Activated effector memory CD4-positive, alpha-beta T cell treated with Interleukin-2 at 50 U/mL for 16 hours (primary cell): ENCODE data around the gene KISS1R.

Experiments used
- DNase-seq: peaks from one replicate; pipeline ENCODE4 v3.0.0-alpha.2; 2020

Gene KISS1R

DNA sequence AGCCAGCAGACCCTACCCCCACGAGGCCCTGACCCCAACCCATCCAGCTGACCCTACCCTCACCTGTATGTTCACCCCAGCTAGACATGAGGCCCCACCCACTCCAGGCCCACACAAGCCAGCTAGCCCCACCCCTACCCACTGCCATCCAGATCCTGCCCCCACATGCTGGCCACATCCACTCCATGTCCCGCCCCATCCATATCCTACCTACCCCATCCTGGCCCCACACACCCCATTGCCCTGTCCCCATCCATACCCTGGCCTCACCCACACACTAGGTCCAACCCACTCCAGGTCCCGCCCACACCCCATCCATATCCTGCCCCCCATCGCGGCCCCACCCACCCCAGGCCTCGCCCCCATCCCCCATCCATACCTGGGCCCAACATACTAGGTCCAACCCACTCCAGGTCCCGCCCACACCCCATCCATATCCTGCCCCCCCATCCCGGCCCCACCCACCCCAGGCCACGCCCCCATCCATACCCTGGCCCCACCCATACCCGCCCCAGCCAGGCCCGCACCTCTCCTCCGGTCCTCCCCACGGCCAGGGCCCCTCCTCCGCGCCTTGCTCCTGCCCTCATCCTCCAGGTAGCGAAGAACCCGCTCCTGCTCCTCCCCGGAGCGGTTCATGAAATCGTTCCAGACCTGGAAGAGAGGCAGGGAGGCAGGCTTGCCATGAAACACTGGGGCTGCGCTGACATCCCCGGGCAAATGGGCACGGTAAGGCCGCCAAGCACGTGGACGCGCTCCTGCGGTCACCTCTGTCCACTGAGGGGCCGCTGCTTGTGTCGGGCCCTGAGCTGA lies 16.6 kb upstream of the KISS1R start:
- no peak for DNase-seq

DNA sequence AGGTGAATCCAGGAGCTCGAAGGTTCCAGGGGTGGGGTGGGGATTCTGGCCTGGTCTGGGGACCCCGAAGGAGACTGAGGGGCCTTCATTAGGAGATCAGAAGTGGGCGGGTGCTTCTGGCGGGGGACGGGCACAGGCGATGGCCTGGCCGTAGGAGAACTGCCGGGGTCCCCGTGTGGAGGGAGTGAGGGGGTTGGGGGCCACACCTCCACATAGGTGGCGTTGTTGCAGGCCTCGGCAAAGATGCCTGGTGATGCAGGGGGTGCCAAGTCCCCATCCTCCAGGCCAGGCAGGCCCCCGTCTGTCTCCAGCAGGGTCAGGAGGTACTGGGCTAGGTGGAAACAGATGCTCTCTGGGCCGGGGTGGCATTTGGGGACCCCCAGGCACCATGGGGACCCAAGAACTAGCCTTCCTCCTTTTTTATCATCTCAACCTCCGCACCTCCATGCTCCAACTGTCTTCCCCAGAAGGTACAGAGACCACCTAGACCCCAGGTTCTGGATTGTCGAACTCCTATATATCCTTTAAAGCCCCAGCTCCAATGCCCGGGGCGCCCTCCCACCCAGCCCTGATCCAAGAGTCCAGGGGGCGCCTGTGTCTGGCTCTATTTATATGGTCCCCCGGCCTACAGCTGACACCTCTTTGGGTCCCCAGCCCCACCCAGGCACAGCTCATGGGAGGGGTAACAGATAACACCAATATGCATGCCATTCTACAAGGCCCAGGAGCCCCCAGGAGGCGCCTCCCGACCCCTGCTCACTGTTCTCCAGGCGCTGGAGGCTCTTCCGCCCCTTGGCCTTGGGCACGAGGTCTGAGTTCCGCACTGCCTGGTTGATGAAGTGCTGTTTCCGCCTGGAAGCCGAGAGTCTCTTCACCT lies 15.7 kb upstream of the KISS1R start:
- no peak for DNase-seq

DNA sequence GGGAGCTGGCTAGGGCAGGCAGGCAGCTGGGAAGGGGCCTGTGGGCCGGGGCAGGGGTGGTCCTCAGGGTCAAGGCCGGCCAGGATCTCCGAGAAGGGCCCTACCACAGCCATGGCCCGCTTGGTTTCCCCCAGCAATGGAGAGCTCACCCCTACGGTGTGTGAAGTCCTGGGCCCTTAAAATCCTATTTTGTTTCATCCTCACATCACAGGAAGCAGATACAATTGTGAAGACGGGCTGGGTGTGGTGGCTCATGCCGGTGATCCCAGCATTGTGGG lies 15.1 kb upstream of the KISS1R start:
- no peak for DNase-seq

DNA sequence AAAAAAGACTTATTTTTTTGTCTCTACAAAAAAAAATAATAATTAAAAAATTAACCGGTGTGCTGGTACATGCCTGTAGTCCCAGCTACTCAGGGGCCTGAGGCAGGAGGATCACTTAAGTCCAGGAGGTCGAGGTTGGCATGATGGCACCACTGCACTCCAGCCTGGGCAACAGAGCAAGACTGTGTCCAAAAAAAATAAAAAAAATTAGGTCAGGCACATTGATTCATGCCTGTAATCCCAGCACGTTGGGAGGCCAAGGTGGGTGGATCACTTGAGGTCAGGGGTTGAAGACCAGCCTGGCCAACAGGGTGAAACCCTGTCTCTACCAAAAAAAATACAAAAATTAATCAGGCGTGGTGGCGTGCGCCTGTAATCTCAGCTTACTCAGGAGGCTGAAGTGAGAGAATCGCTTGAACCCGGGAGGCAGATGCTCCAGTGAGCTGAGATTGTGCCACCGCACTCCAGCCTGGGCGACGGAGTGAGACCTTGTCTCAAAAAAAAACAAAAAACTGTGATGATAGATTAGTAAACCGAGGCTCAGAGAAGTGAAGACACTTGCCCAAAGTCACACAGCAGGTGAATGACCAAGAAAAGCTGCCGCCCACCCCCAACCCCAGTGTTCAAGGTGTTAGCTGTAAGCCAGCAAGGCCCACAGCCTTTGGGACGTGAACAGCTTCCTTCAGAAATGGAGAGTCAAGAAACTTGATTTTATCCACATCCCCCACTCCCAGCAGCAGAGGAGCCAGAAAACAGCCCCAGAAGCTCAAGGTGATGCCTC lies 14.5 kb upstream of the KISS1R start:
- no peak for DNase-seq

DNA sequence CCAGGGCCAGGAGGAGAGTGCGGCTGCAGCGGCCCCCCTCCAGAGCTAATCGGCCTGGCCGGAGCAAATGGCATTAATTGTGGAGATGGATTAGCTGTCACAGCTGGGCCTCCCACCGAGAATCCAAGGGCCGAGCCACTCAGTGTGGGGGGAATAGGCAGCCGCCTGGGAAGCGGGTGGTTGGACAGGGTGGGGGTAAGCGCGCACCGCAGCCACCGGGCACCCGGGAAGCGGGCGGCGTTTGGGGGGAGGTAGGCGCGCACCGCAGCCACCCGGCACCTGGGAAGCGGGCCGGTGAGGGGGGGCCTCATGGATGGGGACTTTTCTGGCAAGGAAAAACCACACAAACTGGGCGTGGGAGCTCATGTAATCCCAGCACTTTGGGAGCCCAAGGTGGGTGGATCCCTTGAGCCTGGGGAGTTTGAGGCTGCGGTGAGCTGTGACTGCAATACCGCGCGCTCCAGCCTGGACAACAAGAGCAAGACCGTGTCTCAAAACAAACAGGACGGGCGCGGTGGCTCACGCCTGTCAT lies 13.8 kb upstream of the KISS1R start:
- DNase-seq: no peak

DNA sequence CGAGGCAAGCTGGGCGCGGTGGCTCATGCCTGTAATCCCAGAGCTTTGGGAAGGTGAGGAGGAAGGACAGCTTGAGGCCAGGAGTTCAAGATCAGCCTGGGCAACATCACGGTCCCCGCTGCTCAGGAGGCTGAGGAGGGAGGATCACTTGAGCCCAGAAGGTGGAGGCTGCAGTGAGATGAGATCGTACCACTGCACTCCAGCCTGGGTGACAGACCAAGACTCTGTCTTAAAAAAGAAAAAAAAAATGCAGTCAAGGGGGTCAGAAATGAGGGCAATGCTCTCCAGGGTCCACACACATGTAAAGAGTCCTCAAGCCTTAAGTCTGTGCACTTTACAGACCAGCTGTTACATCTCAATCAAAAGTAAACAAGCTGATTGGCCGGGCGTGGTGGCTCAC lies 12.6 kb upstream of the KISS1R start:
- no peak for DNase-seq

DNA sequence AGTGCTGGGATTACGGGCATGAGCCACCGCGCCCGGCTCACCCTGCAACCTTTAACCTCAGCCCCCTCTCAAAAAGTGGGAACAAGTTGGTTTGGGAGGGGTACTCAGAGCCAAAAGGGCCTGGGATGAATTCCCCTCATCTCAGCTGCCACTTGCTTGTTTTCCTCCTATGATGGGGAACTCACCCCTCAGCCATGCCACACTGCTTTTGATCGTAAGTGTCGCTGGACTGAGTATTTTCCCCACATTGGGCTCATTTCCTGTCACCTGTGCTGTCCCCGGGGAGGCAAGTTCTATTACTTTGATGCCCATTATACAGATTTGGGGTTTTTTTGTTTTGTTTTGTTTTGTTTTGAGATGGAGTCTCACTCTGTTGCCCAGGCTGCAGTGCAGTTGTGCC lies 10.7 kb upstream of the KISS1R start:
- DNase-seq: no peak

DNA sequence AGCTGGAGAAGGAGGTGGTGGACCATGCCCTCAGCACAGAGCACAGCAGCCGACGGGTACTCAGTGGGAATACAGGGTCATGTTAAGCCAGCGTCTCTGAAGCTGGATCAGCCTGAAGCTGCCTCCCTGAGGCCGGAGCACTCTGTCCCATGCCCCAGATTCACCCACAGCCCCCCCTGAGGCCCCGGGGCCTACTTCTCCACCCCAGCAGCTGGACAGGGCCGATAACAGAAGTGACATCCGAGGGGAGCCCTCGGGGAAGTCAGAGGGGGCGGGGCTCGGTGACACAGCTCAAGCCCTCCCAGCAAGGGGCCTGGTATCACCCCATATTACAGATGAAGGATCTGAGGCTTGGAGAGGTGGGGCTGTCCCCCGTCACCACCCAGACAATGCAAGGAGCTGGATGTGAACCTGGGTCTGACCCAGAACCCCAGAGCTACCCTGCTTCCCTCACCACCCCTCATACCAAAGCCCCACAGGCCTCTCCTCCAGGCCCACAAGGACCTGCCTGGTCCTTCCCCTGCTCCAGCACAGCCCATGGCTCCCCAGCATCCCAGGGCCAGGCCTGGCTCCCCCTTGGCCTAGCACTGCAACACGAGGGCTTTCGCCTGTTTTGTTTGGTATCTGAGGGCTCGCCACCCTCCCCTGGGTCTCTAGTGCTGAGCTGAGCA lies 9.8 kb upstream of the KISS1R start:
- DNase-seq: no peak

DNA sequence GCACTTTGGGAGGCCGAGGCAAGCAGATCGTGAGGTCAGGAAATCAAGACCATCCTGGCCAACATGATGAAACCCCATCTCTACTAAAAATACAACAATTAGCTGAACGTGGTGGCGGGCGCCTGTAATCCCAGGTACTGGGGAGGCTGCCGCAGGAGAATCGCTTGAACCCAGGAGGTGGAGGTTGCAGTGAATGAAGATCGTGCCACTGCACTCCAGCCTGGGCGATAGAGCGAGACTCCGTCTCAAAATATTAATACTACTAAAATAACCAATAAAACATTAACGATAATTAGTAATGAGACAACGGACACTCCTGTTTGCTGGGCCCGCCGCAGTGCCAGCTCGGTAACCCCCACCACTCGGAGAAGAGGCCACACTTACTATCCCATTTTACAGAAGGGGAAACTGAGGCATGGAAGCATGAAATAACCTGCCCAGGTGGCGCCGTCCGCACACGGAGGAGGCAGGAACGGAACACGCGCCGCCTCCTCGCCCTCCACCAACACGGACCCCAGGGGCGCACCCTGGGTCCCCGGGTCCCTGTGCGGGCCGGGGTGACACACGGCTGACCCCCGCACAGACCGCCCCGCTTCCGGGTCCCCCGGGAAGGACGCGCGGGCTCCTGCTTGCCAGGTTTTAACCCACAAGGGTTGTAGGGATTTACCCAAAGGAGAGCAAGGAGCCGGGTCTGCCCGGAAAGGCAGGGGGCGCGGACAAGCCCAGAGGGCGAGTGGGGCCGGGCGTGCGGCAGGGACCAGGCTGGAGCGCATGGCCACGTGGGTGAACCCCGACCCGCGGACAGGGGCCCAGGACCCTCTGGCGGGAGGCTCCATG lies 5.7 kb upstream of the KISS1R start:
- DNase-seq: no peak

DNA sequence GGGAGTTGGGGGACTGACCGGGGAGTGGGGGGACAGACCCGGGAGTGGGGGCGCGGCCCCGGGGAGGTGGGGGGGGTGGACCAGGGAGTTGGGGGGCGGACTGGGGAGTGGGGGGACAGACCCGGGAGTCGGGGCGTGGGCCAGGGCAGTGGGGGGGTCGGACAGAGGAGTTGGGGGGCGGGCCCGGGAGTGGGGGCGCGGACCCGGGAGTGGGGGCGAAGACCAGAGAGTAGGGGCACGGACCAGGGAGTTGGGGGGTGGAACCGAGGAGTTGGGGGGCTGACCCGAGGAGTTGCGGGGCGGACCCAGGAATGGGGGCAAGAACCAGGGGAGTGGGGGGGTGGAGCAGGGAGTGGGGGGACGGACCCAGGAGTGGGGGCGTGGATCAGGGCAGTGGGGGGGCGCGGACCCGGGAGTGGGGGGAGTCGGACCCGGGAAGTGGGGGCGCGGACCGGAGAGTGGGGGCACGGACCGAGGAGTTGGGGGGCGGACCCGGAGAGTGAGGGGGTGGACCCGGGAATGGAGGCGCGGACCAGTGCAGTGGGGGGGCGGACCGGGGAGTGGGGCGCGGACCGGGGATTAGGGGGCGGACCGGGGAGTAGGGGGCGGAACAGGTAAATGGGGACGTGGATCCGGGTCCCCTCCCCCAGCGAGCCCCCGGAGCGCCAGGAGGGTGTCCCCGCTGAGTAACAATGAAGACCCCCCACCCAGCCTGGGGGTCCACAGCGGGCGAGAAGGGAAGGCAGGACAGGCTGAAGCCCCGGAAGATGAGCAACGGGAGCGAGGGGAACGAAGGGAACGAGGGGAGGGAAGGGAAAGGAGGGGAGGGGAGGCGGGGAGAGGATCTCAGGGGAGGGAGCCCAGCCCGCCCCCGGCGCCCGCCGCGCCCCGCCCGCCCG lies 4.7 kb upstream of the KISS1R start:
- no peak for DNase-seq

DNA sequence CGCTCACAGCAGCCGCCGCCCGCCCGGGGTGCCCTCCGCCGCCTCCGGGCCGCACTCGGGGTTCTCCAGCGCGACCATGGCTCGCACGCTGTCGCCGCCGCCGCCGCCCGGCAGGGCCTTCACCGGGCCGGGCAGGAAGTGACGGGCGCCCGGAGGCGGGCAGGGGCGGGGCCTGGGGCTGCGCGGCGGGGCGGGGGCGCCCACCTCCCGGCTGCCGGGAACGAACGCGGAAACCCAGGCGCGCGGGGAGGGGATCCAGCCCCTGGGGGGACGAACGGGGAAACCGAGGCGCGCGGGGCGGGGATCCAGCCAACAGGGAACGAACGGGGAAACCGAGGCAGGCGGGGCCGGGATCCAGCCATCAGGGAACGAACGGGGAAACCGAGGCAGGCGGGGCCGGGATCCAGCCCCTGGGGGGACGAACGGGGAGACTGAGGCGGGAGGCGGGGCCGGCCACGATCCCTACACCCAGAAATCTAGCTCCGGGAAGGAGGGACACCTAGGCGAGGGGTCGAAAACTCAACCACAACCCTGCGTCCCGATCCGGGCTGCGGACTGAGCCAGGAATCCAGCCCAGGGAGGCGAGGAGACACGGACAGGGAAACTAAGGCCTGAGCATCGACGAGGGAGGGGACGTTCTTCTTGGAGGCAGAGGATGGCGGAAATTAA lies 3.9 kb upstream of the KISS1R start, which contains the start of gene R3HDM4:
Gene R3HDM4 (minus strand): TSS at position 140 of the 669 bp plus-strand sequence. CDS start 62 bp downstream, at position 78.
- DNase-seq: peak; percentile 80

DNA sequence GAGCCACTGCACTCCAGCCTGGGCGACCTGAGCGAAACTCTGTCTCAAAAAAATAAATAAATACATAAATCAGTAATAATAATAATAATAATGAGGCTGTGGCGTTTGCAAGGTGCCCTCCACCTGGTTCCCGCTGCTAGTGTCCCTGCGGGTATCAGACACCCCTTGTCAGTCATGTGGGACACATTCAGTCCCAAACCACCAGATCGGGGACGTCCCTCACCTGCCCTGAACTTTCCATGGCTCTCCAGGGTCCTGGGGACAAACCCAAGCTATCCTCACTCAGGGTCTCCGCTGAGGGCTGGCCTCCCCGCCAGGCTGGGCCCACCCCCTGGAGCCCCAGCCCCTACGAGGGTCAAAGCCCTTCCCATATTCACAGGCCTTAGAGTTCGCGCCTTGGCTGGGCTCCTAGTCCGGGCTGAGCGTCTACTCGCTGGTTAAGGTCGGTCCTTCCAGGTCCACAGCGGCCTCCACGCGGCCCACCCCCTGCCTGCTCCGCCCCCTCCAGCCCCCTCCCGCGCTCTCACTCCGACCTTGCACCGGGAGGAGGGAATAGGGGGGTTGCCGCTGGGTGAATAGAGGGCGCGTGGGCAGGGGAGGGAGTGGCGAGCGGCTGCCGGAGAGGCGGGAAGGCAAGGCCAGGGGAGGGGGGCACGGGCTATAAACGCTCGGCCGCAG lies 349 bp upstream of the KISS1R start:
- no peak for DNase-seq

DNA sequence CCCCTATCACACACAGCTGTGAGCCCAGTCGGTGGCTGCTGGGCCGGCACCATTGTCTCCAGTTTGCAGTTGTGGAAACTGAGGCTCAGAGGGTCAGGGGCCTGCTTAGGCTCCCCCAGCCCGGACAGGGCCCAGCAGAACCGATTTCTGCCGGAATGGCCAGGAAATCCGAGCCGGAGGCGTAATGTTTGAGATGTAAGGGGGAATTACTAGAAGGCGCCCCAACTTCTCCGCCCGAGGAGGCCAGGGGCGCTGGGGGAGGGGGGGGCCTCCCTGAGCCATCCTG lies 962 bp downstream of the KISS1R start:
- DNase-seq: no peak

DNA sequence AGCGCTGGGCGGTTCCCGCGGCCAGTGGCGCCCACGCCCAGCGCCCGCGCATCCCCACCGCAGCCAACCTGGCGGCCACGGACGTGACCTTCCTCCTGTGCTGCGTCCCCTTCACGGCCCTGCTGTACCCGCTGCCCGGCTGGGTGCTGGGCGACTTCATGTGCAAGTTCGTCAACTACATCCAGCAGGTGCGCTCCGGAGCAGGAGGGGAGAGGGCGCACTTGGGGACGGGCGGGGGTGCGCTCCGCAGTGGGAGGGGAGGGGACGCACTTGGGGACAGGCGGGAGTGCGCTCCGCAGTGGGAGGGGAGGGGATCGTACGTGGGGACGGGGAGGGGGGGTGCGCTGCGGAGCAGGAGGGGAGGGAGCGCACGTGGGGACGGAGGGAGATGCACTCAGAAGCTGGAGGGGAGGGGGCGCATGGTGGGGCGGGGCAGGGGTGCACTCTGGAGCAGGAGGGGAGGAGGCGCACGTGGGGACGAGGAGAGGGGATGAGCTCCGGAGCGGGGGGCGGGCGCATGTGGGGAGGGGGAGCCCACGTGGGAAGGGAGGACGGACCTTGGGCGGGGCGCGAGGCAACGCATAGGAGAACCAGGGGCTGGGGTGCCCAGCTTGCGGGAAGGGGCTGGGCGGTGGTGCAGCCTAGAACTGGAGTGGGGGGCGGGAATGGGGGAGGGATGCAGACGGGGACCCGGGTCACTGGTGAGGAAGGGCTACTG lies 1.5 kb downstream of the KISS1R start:
- no peak for DNase-seq

DNA sequence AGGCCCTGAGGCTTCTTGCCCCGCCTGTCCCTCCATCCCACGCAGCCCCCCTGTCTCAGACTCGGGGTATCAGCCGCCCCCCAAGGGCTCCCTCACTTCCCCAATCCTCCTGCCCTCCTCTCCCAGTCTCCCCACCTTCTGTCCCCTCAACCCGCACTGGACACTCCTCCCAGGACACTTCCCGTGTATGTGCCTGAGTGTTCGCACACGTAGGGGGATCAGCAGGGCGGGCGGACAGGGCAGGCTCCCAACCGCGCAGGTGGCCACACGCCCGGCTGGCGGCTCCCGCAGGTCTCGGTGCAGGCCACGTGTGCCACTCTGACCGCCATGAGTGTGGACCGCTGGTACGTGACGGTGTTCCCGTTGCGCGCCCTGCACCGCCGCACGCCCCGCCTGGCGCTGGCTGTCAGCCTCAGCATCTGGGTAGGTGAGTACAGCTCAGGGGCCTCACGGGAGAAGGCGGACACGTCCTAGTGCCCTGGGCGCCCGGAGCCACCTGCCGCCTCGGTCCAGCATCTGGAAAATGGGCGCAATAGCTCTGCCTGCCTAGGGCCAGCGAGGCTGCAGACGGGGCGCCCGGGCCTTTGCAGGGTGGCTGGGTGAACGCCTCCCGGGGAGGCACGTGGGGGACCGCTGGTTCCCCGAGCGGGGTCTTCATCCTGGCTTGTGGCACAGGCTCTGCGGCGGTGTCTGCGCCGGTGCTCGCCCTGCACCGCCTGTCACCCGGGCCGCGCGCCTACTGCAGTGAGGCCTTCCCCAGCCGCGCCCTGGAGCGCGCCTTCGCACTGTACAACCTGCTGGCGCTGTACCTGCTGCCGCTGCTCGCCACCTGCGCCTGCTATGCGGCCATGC lies 2.3 kb downstream of the KISS1R start:
- DNase-seq: peak; percentile 39

DNA sequence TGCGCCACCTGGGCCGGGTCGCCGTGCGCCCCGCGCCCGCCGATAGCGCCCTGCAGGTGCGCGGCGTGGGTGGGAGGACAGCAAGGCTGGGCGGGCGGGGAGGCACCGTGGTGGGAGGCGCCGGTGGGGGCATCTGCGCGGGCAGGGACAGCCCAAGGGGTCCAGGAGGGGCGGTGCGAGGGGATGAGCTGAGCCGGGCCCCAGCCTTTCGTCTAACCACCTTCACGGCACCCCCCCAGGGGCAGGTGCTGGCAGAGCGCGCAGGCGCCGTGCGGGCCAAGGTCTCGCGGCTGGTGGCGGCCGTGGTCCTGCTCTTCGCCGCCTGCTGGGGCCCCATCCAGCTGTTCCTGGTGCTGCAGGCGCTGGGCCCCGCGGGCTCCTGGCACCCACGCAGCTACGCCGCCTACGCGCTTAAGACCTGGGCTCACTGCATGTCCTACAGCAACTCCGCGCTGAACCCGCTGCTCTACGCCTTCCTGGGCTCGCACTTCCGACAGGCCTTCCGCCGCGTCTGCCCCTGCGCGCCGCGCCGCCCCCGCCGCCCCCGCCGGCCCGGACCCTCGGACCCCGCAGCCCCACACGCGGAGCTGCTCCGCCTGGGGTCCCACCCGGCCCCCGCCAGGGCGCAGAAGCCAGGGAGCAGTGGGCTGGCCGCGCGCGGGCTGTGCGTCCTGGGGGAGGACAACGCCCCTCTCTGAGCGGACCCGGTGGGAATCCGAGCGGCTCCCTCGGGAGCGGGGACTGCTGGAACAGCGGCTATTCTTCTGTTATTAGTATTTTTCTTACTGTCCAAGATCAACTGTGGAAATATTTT lies 3.1 kb downstream of the KISS1R start:
- peak; percentile 67 for DNase-seq

DNA sequence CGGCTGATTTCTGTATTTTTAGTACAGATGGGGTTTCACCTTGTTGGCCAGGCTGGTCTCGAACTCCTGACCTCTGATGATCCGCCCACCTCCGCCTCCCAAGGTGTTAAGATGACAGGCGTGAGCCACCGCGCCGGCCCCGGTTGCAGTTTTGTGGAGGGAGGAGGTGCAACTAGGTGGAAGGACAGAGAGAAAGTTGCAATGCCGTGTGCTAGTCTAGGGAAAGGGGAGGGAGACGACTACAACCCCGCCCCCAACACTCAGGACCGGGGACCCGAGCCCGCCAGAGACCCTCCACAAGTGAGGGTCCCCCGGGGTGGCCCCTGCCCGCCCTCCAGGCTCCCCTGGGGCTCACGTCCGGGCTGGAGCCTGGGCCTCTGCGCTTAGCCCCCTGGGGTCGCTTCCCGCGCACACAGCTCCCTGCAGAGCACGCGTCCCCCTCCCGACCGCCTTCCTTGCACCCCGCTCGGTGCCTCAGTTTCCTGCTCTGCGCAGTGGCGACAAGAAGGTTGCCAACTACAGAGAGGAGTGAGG lies 7.5 kb downstream of the KISS1R start:
- no peak for DNase-seq
